ENCODE measurements around the gene SLC25A21. TPM values are rescaled to one million over a fixed set of nuclear protein-coding genes. Genes with fewer than 3 reads are reported as not detected.
"Not testable (repeated sequence)": the region's sequence is repeated elsewhere in the genome, so short reads cannot be mapped to it uniquely, and the experiment has no call there.

Gene SLC25A21
- polyA plus RNA-seq, 1 donor: 1.2 TPM

DNA sequence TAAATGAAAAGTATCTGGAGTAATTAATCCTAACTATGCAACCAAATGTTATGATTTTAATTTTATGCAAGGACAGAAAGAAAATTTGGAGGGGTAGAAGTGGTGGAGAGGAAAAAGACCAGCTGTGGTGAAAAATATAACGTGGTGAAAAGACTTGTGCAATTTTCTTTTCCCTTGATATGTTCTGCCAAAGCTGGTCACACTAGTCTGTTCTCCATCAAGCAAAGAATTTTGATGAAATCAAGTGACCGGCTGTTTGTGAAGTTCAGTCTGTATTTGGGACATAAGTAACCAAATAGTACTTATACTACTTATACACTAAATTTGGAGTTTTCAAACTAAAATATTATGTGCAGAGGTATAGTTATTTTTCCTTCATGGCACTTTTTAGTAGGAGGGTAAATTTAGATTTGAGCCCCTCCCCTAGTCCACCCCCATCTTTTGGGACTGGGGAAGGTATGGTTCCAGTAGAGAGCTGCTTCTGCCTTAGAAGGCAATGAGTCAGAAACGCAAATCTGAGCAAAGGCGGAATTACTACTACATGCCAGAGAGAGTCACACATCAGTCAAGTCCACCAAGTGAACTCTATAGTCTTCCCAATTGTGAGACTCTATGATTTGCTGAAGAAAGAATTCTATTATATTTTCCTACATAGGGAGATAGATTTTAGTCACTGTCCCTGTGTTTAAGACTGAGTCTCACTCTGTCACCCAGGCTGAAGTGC, 229.7 kb downstream of the SLC25A21 start:
- no peak for DNase-seq (ENCODE audit: low read depth)

DNA sequence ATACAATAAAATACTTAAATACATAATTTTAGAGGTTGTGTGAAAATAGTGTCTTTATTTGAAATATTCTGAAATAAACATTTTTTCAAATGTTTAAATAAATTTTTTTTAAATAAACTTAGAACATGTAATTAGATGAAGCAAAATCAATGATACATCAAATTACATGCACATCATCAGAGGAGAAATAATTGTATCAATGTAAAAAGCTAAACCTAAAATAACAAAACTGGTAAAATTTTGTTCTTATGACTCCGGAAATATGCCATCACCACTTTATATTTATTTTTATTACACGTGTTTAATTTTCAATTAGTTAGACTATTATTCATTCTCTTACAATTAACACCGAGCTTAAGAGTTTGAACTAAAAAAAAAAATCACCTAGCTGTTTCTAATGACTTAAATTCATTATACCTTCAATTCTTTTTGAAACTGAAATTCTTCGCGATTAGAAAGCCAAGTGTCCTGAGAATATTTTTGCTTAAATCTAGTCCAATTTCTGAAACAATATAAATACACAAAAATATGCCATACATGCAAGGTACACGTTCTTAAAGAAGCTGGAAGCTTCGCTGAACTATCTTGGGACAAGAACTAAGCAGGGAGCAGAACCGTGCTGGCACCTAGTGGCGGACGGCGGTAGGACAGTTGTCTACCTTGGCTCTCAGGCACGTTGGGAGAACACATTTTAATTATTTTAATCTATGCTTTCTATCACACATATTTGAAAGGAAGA, 230.5 kb downstream of the SLC25A21 start:
- peak; percentile 28 for DNase-seq (ENCODE audit: low read depth)

DNA sequence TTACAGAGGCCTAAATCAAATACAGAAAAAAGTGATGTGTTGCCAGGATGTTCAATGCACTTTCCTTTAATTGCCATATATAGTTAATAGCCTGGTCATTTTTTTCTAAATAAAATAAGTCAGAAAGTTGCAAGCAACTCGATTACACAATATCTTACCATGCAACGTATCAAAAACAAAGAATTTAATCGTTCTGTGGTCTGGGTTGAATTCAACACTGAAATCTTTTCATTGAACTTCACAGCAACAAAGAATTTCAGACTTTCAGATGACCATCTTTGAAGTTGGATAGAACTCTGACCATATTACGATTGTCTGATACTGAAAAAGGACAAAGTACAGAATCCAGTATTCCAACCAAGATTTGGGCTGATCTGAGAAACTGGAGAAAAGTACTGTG, 231.9 kb downstream of the SLC25A21 start:
- DNase-seq (ENCODE audit: low read depth): no peak

DNA sequence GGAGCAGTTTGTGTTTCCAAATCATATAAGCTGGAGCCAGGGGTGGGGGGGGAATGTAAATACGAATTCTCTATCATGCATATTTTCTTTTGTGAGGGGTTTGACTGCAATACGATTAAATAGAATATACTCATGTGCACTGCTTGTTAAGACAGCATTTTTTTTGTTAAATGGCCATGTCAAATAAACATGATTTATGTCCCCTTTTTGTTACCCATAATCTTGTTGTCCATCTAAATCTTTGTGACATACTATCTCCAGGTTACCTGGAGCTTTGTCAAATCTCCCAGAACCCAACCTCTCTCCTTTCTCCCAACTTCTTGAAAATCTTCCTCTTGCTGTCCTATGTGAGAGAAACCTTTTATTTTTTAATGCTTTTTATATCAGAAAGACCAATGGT, 233.1 kb downstream of the SLC25A21 start:
- no peak for DNase-seq (ENCODE audit: low read depth)

DNA sequence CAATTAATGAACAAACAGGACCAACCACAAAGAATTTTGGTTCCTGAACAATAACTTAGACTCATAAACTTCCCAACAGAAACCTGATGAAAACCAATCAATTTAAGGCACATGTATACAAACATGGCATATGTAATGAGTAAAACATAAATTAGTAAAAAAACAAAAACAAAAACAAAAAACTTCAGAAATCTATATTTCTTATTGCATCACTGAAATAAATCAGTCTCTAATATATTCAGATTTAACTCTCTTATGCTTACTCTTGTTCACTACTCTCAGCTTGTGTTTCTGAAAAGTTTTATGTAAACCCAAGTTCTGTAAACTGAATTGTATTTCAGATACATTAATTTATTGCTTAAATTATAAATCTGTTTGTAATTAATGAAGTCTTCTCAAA, 233.7 kb downstream of the SLC25A21 start:
- no peak for DNase-seq (ENCODE audit: low read depth)

DNA sequence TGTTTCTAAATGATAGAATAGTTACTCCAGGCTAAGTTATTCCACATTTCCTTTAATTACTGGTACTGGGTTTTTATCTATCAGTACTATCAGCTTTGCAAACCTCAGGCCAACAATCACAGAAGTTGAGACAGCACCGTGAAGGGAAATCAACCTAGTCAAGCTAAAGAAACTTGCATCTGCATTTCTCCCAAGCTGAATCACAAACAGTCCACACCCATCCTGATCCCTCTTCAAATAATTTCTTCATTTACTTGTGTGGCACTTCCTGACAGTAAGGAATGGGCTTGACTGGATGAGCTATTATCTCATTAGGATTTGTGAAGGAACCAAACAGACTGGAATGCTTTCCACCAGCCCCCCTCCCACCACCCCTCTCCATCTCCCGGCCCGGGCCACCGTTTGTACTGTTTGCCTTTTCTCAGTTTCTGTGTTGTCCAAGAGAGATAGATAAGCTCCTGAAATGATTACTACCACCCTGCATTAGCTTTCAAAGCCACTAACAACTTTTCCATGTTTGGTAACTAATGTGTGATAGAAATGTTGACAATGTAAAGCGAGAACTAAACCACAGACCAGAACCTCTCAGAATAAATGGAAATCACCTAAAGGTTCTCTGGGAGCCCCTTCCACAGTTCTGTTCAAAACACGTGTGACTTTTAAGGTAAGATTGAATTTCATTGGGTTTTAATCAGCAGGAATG, 236.3 kb downstream of the SLC25A21 start:
- DNase-seq (ENCODE audit: low read depth): no peak

DNA sequence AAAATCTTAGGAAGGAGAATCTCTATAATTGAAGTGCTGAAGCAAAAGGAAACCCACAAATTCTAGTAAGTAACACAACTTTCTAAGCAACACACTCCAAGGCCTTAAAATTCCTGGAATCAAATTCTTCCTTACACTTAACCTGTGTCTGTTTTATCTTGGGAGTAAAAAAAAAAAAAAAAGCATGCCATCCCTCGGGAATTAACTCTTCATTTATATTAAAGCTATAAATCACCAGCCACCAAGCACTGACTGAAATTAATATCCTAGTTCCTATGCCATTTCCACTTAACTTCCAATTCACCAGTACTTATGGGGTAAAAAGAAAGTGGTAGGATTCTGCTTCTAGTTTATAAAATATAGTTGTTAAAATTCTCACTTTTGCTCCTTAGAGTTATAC, 238.1 kb downstream of the SLC25A21 start:
- DNase-seq (ENCODE audit: low read depth): no peak

DNA sequence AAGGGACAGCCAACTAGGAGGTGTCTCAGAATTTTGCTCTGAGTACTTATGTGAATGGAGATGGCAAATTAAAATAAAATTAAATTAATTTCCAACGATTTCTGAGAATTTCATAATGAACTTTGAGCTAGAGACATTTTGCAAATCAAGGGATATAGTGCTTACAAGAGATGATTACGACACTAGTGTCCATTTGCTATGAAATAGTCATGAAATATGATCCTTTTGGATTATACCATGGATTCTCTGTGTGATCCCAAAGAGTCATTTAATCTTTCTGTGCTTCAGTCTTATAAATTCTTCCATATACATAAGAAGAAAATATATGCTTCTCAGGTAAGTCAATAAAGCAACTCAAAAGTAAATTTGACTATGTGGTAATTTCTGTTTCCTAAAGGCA, 240.6 kb downstream of the SLC25A21 start:
- no peak for DNase-seq (ENCODE audit: low read depth)

DNA sequence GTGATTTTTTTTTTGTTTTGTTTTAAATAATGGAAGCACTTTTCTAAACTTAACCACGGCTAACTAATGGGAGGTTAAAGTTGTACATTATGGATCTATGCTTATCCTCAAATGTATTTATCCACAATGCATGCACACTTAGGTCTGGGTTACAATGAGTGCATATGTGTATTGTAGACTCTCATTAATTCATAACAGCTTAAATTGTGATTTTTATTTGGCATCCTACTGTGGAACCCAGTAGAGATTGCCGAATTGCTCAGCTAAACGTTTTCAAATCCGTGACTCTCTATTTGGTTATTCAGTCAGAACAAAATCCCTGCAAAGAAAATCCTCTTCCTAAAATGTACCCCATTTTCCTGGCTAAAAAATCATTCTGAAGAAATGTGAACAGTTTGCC, 244.0 kb downstream of the SLC25A21 start:
- DNase-seq (ENCODE audit: low read depth): no peak

DNA sequence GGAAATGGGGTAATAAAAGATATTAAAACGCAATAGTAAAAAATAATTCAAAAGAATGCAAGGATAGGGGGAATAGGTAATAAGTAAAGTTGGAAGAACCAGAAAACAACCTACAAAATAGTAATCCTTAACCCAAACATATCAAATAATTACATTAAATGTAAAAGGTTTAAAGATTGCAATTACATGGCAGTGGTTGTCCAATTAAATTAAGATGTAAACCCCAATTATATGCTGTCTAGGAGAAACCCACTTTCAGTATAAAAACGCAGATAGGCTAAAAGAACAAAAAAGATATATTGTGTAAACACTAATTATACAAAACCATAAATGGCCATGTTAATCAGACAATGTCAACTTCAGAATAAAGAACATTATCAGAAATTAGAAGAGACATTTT, 247.3 kb downstream of the SLC25A21 start:
- no peak for DNase-seq (ENCODE audit: low read depth)

DNA sequence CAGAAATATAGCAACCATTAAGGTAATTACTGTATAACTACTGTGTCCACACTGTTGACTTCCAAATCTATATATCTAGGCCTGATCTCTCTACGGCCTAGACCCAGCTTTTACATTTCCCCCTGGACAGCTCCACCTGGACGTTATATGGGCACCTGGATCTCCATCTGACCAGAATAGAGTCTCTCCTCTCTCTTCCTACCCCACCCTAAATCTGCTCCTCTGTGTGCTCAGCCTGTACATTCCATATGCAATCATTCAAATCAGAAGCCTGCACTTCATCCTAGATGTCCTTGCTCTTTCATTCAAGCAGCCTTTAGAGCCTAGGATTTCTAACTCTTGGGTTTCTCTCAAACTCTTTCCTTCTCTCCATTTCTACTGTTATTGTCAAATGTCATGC, 255.7 kb downstream of the SLC25A21 start:
- no peak for DNase-seq (ENCODE audit: low read depth)

DNA sequence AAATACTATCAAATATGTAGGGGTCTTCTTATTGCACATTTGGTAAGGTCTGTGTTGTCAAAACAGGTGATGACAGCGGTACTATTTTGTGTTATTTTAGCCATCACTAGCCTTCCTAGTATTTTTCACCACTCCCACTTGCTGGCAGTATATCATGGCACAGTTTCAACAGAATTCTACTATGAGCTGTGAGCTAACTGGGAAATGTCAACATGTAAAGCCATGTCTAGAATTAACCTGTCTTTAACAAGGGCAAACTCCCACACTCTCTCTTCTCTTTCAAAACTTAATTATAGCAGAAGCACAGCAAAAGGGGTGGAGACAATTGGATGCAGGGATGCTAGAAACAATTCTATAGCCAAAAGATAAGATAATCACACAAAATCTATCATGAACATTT, 257.3 kb downstream of the SLC25A21 start:
- no peak for DNase-seq (ENCODE audit: low read depth)

DNA sequence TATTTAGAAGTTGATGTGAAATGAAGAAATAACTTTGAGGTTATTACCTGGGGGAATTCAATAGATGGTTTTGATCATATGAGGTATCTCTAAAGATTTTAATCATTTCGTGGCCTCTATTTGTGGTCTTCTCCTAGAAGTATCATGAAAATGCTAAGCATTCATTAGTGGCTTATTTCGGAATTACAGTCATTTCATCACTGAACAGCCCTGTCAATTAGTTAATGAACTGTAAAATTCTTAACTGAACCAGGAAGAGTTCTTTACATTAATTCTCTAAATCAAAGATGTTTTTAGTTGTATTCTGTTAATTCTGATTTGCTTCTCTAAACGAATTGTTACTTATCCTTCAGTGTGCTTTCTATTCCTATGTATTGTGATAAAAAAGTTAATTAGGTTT, 261.8 kb downstream of the SLC25A21 start:
- DNase-seq (ENCODE audit: low read depth): no peak

DNA sequence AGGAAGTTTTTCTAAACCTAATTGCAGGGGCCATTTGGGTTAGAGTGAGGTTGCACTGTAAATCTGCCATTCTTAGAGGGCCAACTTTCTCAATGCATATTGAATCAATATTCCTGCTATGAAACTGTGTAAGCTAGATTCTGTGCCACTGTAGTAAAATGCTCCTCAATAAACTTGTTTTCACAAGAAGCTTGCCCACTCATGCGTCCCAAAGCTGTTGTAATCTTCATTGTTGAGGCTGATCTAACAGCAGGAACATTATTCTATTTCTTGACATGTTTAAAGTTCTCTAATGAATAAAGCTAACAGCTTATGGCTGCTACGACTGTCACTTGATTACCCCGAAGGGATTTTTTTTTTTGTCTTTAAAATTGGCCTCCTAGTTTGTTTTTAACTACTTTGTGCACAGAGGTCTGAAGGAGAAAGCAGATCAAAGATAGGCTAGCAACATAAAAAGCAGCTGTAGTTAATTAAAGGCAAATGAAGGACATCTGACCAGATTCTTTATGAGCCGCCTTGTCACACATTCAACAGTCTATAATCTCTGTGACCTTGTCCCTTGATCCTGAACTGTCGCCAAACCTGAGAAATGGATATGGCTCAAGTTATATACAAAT, 267.0 kb downstream of the SLC25A21 start:
- no peak for DNase-seq (ENCODE audit: low read depth)

DNA sequence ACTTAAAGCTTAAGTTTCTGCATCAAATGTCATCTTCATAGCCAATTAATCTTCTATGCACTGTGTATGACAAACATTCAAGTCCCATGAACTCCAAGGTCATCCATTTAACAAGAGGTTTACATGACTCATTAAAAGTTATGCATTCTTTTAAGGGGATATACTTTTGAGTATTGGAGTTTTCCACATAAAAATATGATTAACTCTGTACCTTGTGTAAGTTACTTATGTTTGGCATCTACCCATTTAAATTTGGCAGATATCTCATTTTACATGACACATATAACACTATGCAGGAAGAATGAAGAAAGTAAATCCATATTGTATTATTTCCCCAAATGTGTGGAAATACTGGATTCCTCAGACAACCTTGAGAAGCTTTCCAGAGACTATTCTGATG, 270.5 kb downstream of the SLC25A21 start:
- DNase-seq (ENCODE audit: low read depth): no peak

DNA sequence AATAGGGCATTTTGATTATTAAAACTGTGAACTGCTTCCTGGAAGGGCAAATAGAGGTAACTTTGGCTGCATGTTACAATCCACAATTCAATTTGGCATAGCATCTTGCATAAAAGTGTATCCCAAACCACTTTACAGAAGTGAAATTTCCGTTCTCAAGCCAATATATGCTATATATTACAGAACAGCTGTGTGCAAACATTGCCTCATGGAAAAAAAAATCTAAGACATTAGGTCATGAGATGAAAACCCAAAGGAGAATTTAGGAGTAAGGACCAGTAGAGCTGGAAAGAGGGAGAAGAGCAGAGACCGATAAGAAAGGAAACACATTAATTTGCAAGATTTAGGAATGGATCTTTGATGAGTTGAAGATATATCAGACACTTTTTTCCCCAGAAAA, 271.6 kb downstream of the SLC25A21 start:
- DNase-seq (ENCODE audit: low read depth): peak; percentile 8

DNA sequence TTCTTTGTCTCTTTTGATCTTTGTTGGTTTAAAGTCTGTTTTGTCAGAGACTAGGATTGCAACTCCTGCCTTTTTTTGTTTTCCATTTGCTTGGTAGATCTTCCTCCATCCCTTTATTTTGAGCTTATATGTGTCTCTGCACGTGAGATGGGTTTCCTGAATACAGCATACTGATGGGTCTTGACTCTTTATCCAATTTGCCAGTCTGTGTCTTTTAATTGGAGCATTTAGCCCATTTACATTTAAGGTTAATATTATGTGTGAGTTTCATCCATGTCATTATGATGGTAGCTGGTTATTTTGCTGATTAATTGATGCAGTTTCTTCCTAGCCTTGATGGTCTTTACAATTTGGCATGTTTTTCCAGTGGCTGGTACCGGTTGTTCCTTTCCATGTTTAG, 276.1 kb downstream of the SLC25A21 start:
- DNase-seq (ENCODE audit: low read depth): not testable (repeated sequence)

DNA sequence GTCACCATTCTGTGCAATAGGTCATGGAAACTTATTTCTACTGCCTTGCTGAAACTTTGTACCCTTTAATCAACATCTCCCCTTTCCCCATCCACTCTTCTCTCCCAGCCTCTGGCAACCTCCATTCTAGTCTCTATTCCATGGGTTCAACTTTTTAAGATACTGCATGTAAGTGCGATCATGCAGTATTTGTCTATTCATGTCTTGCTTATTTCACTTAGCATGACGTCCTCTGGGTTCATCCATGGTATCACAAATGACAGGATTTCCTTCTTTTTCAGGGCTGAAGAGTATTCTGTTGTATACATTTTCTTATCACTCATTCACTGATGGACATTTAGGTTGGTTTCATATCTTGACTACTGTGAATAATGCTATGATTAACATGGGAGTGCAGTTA, 288.4 kb downstream of the SLC25A21 start:
- no peak for DNase-seq (ENCODE audit: low read depth)

DNA sequence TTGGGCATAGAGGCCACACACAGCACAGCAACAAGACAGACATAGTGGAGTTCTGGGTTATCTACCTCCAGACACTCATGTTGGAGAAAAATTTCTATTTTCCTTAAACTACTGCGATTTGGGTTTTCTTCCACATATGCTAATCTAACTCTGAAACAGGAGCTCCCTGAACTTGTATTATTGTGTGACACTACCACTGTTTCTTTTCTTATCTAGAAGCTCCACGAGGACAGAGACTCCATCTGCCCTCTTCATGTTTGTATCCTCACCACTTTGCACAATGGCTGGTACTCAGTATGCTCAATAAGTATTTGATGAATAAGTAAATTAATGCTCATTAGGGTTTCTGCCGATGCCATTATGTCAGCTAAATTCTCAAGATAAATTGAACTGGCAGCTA, 292.1 kb downstream of the SLC25A21 start:
- no peak for DNase-seq (ENCODE audit: low read depth)

DNA sequence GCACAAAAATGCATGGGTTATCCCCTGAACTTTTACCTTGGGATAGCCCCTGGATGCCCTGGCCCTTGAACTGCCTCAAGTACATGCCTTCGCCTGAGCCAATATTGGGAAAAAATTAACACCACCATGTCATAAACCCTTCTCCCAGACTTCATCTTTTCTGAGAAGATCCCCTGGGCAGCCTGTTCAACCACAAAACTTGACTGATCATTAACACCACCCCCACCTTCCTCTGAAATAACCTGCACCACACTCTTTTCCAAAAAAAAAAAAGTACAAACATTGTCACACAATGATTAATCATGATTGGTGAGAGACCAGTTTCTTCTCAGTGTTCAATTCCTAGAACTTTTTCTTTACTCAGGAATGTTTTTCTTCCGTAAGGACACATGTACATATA, 292.8 kb downstream of the SLC25A21 start:
- no peak for DNase-seq (ENCODE audit: low read depth)

DNA sequence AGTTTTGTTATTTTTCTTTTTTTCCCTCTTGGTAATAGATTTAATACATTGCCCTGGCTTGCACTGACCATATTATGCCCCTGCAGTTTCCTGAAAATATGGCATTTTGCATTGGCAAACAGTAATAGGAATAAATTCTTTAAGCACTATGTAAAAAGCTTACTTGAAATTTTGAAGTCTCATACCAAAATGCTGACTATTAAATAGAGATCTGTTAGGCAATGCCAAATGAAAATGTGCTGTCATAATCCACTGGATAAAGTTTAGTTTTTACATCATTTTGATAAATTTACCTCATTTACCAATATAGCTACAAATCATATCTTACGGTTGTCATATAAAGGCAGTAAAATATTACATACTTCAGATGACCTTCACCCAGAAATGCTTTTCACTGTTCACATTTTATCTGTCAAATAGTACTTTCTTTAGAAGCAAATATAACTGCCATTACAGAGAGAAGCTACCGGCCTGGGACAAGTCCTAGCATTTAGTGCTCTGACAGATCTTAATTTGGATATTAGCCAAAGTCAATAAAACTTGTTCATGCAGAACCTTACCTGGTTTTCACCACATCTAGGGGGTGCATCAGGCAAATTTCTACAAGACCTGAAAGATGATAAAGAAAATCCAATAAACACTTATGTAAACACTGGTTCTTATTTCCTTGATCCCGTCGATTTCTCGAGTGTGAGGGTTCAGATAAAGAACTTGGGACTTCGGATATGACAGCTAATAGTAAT, 297.8 kb downstream of the SLC25A21 start:
- no peak for DNase-seq (ENCODE audit: low read depth)

DNA sequence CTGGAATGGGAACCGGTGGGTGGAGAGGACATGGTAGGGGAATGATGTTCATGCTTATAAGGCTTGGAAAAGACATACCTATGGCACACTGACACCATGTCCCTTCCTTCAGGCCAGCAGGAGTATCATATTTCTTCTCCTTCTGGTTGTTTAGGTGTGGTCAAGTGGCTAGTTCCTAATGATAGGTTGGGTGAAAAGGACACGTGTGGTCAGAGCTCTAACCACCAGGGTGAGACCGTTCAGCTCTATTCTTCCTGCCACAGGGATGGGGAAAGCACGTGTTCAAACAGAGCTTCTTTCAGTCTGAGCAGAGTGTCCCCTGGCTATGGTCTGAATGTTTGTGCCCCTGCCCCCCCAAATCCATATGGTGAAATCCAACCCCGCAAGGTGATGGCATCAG, 301.6 kb downstream of the SLC25A21 start:
- no peak for DNase-seq (ENCODE audit: low read depth)

All from forelimb muscle (tissue), 1 donor.